ENCODE data around the gene CPA5. TPM values are rescaled to one million over a fixed set of nuclear protein-coding genes. Genes with fewer than 3 reads are reported as not detected.
A peak's percentile ranks its signal among the peaks of the same experiment; 100 is the strongest.

Gene CPA5
- total RNA-seq, 1 donor, result not detected

GRCh38 chr7:130388671-130389070 lies 44.1 kb downstream of the CPA5 start:
- no peak overlapping the region for H3K4me3 ChIP-seq (ENCODE audit: low read depth, low read length)
- no peak for DNase-seq (ENCODE audit: low read depth)
- no peak for TF ChIP-seq CTCF (IDR thresholded peaks at IDR 0.05; ENCODE audit: insufficient read depth, low read depth, low read length)

- DNase-seq (ENCODE audit: low read depth), result peak; percentile 44
- H3K4me3 ChIP-seq (ENCODE audit: low read depth, low read length), result no peak overlapping the region
- no peak for TF ChIP-seq CTCF (IDR thresholded peaks at IDR 0.05; ENCODE audit: insufficient read depth, low read depth, low read length)
Measured at GRCh38 chr7:130390486-130390885, 45.9 kb downstream of the CPA5 start.

GRCh38 chr7:130393101-130393561 lies 48.5 kb downstream of the CPA5 start:
- TF ChIP-seq CTCF (IDR thresholded peaks at IDR 0.05; ENCODE audit: insufficient read depth, low read depth, low read length), result no peak
- DNase-seq (ENCODE audit: low read depth), result peak; percentile 66
- no peak overlapping the region for H3K4me3 ChIP-seq (ENCODE audit: low read depth, low read length)

GRCh38 chr7:130393841-130394411 lies 49.3 kb downstream of the CPA5 start:
- H3K4me3 ChIP-seq (ENCODE audit: low read depth, low read length), result no peak overlapping the region
- TF ChIP-seq CTCF (IDR thresholded peaks at IDR 0.05; ENCODE audit: insufficient read depth, low read depth, low read length), result no peak
- DNase-seq (ENCODE audit: low read depth), result peak; percentile 47

- H3K4me3 ChIP-seq (ENCODE audit: low read depth, low read length), result no peak overlapping the region
- DNase-seq (ENCODE audit: low read depth), result no peak
- TF ChIP-seq CTCF (IDR thresholded peaks at IDR 0.05; ENCODE audit: insufficient read depth, low read depth, low read length), result peak; percentile 3
Measured at GRCh38 chr7:130394421-130395195, 50.0 kb downstream of the CPA5 start.

- H3K4me3 ChIP-seq (ENCODE audit: low read depth, low read length), result no peak overlapping the region
- DNase-seq (ENCODE audit: low read depth), result peak; percentile 23
- no peak for TF ChIP-seq CTCF (IDR thresholded peaks at IDR 0.05; ENCODE audit: insufficient read depth, low read depth, low read length)
Measured at GRCh38 chr7:130395421-130395820, 50.8 kb downstream of the CPA5 start.
